Parathyroid adenoma (tissue), 2 donors: ENCODE data around the gene TMEM179.

Experiments
- H2AFZ ChIP-seq: fragments of 300-600 bp; sonication (generic); one replicate; pipeline ENCODE4 v1.7.0; 2017; ENCODE audit warnings: antibody characterized with exemption, mild to moderate bottlenecking
- H3K27ac ChIP-seq: fragments of 300-600 bp; sonication (generic); one replicate; pipeline ENCODE4 v1.7.0; 2017
- H3K27me3 ChIP-seq: fragments of 300-600 bp; sonication (generic); one replicate; pipeline ENCODE4 v1.7.0; 2017; ENCODE audit warnings: low read length; ENCODE audit not compliant: control insufficient read depth, insufficient read depth
- H3K36me3 ChIP-seq: fragments of 300-600 bp; sonication (generic); one replicate; pipeline ENCODE4 v1.7.0; 2017; ENCODE audit warnings: low read length; ENCODE audit not compliant: control insufficient read depth, insufficient read depth
- H3K4me1 ChIP-seq: fragments of 300-600 bp; sonication (generic); one replicate; pipeline ENCODE4 v1.7.0; 2017; ENCODE audit warnings: control low read depth
- H3K4me2 ChIP-seq: fragments of 300-600 bp; sonication (generic); one replicate; pipeline ENCODE4 v1.7.0; 2017; ENCODE audit warnings: low read length
- H3K4me3 ChIP-seq: fragments of 300-600 bp; sonication (generic); one replicate; pipeline ENCODE4 v1.7.0; 2017; ENCODE audit warnings: low read depth, low read length
- H3K79me2 ChIP-seq: fragments of 300-600 bp; sonication (generic); one replicate; pipeline ENCODE4 v1.7.0; 2017; ENCODE audit warnings: control low read depth
- H3K9ac ChIP-seq: fragments of 300-600 bp; sonication (generic); one replicate; pipeline ENCODE4 v1.7.0; 2017; ENCODE audit warnings: mild to moderate bottlenecking
- H3K9me3 ChIP-seq: fragments of 300-600 bp; sonication (generic); one replicate; pipeline ENCODE4 v1.7.0; 2017; ENCODE audit warnings: low read length; ENCODE audit not compliant: control insufficient read depth
- CTCF ChIP-seq: fragments of 300-600 bp; sonication (generic); IDR thresholded peaks from one replicate; pipeline ENCODE4 v1.7.0; 2017; ENCODE audit warnings: antibody characterized with exemption, mild to moderate bottlenecking
- donor health status: primary hyperparathyroidism.

Gene TMEM179

DNA sequence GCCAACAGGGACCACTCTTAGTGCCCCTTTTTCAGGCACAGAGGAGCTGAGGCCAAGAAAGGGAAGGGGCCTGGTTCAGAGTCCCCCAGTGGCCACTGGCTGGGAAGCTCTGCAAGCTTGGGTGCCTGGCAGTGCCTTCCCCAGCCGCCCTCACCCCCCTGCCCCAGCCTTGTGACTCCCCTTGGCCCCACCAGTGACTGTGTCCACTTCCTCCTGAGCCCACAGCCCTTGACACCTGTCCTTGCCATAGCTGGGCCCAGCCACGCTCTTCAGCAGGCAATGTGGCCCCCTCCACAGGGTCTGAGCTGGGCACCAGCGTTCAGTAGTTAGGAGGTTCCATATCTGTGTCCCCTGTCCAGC, 44.0 kb downstream of the TMEM179 start:
- H3K79me2 ChIP-seq = no peaks in the 10 kb centered on the region
- H3K4me1 ChIP-seq = no peaks in the 10 kb centered on the region
- H3K4me2 ChIP-seq = no peak overlapping the region
- H3K4me3 ChIP-seq = no peak overlapping the region
- H2AFZ ChIP-seq = no peak overlapping the region
- TF ChIP-seq CTCF = no peak
- no peaks in the 10 kb centered on the region for H3K36me3 ChIP-seq
- H3K27ac ChIP-seq = no peak overlapping the region
- H3K9ac ChIP-seq = no peak overlapping the region
- H3K27me3 ChIP-seq = no peaks in the 10 kb centered on the region
- H3K9me3 ChIP-seq = no peaks in the 10 kb centered on the region

DNA sequence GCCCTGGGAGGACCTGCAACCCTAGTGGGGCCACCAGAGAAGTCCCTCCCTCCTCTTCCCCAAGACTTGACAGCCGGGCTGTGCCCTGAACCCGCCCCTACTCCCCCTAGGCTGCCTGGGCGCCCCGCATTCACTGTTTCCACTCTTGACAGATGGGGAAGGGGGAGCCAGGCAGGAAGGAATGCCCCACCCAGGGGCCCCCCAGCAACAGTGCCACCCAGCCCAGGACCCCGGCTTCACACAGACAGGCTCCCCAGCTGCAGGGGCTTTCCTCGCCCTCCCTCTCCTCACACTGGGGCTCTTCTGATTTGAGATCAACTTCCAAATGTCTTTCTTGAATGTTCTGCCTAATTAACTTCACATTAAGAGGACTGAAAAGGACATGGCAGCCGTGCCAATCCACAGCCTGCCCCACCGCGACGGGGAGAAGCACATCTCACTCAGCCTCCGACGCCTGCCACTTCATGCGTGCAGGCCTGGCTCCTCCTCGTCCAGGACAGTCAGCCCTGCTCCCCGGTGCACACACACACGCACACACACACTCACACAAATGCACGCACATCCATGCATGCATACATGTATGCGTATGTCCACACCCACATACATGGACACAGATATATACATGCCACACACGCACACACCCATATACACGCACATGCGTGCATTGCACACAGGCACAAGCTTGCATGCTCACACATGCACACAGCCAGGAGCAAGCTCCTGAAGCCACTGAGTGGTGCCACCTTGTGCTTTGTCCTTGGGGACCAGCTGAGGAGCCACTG, 44.6 kb downstream of the TMEM179 start:
- H3K27me3 ChIP-seq = no peaks in the 10 kb centered on the region
- H2AFZ ChIP-seq = no peak overlapping the region
- no peaks in the 10 kb centered on the region for H3K4me1 ChIP-seq
- no peaks in the 10 kb centered on the region for H3K9me3 ChIP-seq
- H3K79me2 ChIP-seq = no peaks in the 10 kb centered on the region
- H3K9ac ChIP-seq = no peak overlapping the region
- no peaks in the 10 kb centered on the region for H3K36me3 ChIP-seq
- H3K4me2 ChIP-seq = no peak overlapping the region
- H3K4me3 ChIP-seq = no peak overlapping the region
- TF ChIP-seq CTCF = no peak
- H3K27ac ChIP-seq = no peak overlapping the region

GRCh38 chr14:104559028-104559803, 45.4 kb downstream of the TMEM179 start:
- no peak overlapping the region for H3K4me3 ChIP-seq
- H3K36me3 ChIP-seq = no peaks in the 10 kb centered on the region
- no peak overlapping the region for H3K27ac ChIP-seq
- H3K4me2 ChIP-seq = no peak overlapping the region
- H3K9me3 ChIP-seq = no peaks in the 10 kb centered on the region
- no peaks in the 10 kb centered on the region for H3K79me2 ChIP-seq
- no peak for TF ChIP-seq CTCF
- no peaks in the 10 kb centered on the region for H3K27me3 ChIP-seq
- no peak overlapping the region for H2AFZ ChIP-seq
- no peak overlapping the region for H3K9ac ChIP-seq
- H3K4me1 ChIP-seq = no peaks in the 10 kb centered on the region

DNA sequence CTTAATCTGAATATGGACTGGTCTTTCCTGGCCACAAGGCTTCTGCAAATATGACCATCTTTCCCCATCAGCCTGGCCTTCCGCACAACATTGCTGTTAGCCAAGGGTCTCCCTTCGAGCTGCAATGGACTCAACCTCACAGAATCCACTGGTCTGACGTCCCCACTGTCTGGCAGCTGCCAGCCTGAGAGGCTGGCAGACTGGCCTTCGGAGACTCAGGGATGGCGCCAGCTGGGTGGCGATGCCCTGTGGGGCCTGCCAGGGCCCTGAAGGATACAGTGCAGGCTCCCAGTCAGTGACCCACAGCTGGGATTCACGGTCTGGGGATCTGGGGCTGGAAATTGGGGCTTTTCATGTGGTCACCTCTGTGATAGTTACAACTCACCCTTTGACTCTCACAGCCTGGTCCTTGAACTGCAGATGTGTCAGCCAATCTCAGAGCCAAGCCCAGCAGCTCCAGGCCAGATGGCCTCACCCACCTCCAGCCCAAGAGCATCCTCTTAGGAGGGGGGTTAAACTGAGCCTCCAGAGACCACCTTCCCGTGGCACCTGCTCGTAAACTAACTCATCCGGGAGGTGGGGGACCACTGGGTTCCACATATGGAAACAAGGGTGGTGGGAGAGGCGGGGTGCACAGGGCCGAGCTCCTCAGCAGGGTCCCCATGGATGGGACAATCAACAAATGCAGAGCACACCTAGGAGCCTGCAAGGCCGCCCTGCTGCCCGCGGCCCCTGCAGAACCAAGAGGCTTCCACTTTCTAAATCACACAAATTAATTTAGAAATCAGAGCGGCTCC, 46.1 kb downstream of the TMEM179 start:
- no peaks in the 10 kb centered on the region for H3K79me2 ChIP-seq
- no peak overlapping the region for H3K4me2 ChIP-seq
- no peak overlapping the region for H2AFZ ChIP-seq
- TF ChIP-seq CTCF = no peak
- H3K27ac ChIP-seq = no peak overlapping the region
- no peaks in the 10 kb centered on the region for H3K4me1 ChIP-seq
- no peaks in the 10 kb centered on the region for H3K9me3 ChIP-seq
- no peak overlapping the region for H3K9ac ChIP-seq
- H3K27me3 ChIP-seq = no peaks in the 10 kb centered on the region
- H3K36me3 ChIP-seq = no peaks in the 10 kb centered on the region
- no peak overlapping the region for H3K4me3 ChIP-seq
